HepG2 (cell line): ENCODE results near the gene RALY. TPM values are rescaled to one million over a fixed set of nuclear protein-coding genes. Genes with fewer than 3 reads are reported as not detected.

Source experiments
- ATAC-seq: fragments of 200-7000 bp; cut with Tn5 transposase; 3 replicates; pipeline ENCODE4 v1.9.1; 2020; ENCODE audit warnings: mild to moderate bottlenecking, moderate library complexity
- BruUV-seq: library from RNA; stranded (reverse); fragments of 400-500 nt; replicated peaks from 2 replicates; lab custom pipeline; 2021; lab: Mats Ljungman, UMichigan
- CTCF ChIA-PET: fragments of 300-600 bp; formaldehyde crosslinking; extraction: SDS; loops from one replicate; lab custom pipeline; 2021; ENCODE audit warnings: low total read pairs, inconsistent platforms, low intra/inter-chr PET ratio; lab: Yijun Ruan, JAX
- POLR2A ChIA-PET: fragments of 350-600 bp; sonication (Branson Sonifier 250); formaldehyde crosslinking; loops from one replicate; lab custom pipeline; 2020; ENCODE audit warnings: antibody characterized with exemption, inconsistent platforms; lab: Yijun Ruan, JAX
- DNase-seq: peaks from one replicate; pipeline ENCODE4 v3.0.0-alpha.2; 2015; ENCODE audit warnings: low spot score
- FAIRE-seq: peaks from 3 replicates; lab custom pipeline; 2011; peaks lifted over from hg19 to GRCh38; lab: Jason Lieb, UNC
- H2AFZ ChIP-seq: one replicate; pipeline ENCODE4 v1.6.1; 2011; ENCODE audit warnings: low read length, inconsistent platforms
- H3K27ac ChIP-seq: fragments of 300-600 bp; 3 replicates; pipeline ENCODE4 v1.8.0; 2011; ENCODE audit warnings: mixed run types, mild to moderate bottlenecking, mixed read lengths, low read length, inconsistent platforms; ENCODE audit not compliant: insufficient read depth; ENCODE audit errors: extremely low read length
- H3K27me3 ChIP-seq, 2 experiments: fragments of 200-600 bp in 1 of 2; 2 replicates in 1 of 2; 3 replicates in 1 of 2; pipeline versions ENCODE4 v1.6.0 to v1.8.0; 2011; ENCODE audit warnings: low read length in 2 of 2, mild to moderate bottlenecking in 2 of 2, moderate library complexity in 2 of 2, inconsistent platforms in 1 of 2; ENCODE audit not compliant: insufficient read depth in 2 of 2, control insufficient read depth in 1 of 2
- H3K36me3 ChIP-seq, 2 experiments: fragments of 200-600 bp in 1 of 2; replicated peaks in 1 of 2; 2 replicates in 1 of 2; 3 replicates in 1 of 2; pipeline versions ENCODE4 v1.5.1 to v1.8.0; 2011; ENCODE audit warnings: low read length in 2 of 2, inconsistent platforms in 1 of 2; ENCODE audit not compliant: insufficient read depth in 2 of 2, control insufficient read depth in 1 of 2
- H3K4me1 ChIP-seq: 2 replicates; pipeline ENCODE4 v1.5.1; 2012; ENCODE audit warnings: low read length, inconsistent platforms; ENCODE audit not compliant: insufficient read depth
- H3K4me2 ChIP-seq: 2 replicates; pipeline ENCODE4 v1.6.0; 2011; ENCODE audit warnings: low read depth, low read length, inconsistent platforms
- H3K4me3 ChIP-seq, 3 experiments: fragments of 200-600 bp in 1 of 3; sonication (generic), shearing (Covaris generic) in 1 of 3; replicated peaks in 1 of 3; 2 replicates each; pipeline ENCODE4 v1.5.1; 2011 to 2016; ENCODE audit warnings: low read length in 3 of 3, inconsistent platforms in 2 of 3, low read depth in 2 of 3, mild to moderate bottlenecking in 2 of 3, control low read depth in 1 of 3, mixed read lengths in 1 of 3; ENCODE audit not compliant: insufficient read depth in 1 of 3
- H3K79me2 ChIP-seq: one replicate; pipeline ENCODE4 v1.6.1; 2011; ENCODE audit warnings: low read length, inconsistent platforms; ENCODE audit not compliant: insufficient read depth
- H3K9ac ChIP-seq: 2 replicates; pipeline ENCODE4 v1.6.0; 2011; ENCODE audit warnings: mild to moderate bottlenecking, low read depth, low read length, inconsistent platforms; ENCODE audit not compliant: insufficient read depth
- H3K9me3 ChIP-seq: 2 replicates; pipeline ENCODE4 v1.5.1; 2012; ENCODE audit warnings: mild to moderate bottlenecking, low read length
- H4K20me1 ChIP-seq: 2 replicates; pipeline ENCODE4 v1.6.0; 2011; ENCODE audit warnings: inconsistent platforms, mild to moderate bottlenecking, low read length, moderate library complexity; ENCODE audit not compliant: insufficient read depth
- CBFB ChIP-seq: sonication (generic); formaldehyde crosslinking; IDR thresholded peaks from 2 replicates; pipeline ENCODE4 v1.4.0; 2020; ENCODE audit warnings: missing genetic modification reagents
- HIVEP1 ChIP-seq: sonication (generic); formaldehyde crosslinking; IDR thresholded peaks from 2 replicates; pipeline ENCODE4 v1.4.0; 2020; ENCODE audit warnings: mild to moderate bottlenecking, missing genetic modification reagents
- KDM5B ChIP-seq: sonication (generic); formaldehyde crosslinking; IDR thresholded peaks from 2 replicates; pipeline ENCODE4 v1.4.0; 2020; ENCODE audit warnings: missing genetic modification reagents, mild to moderate bottlenecking, borderline replicate concordance
- MAFF ChIP-seq: IDR thresholded peaks from 2 replicates; pipeline ENCODE4 v1.6.1; 2011; ENCODE audit warnings: low read depth, low read length, improper control_type of control experiment
- MAFK ChIP-seq, 2 experiments: IDR thresholded peaks in 1 of 2; conservative IDR thresholded peaks in 1 of 2; 2 replicates each; pipeline ENCODE4 v1.6.1; 2011; ENCODE audit warnings: improper control_type of control experiment in 2 of 2, low read length in 2 of 2
- MTF2 ChIP-seq: sonication (generic); formaldehyde crosslinking; IDR thresholded peaks from 2 replicates; pipeline ENCODE4 v1.5.0; 2020; ENCODE audit warnings: missing genetic modification reagents, borderline replicate concordance
- NR1H2 ChIP-seq: sonication (generic); formaldehyde crosslinking; IDR thresholded peaks from 2 replicates; pipeline ENCODE4 v1.8.1; 2022; ENCODE audit warnings: low read depth, missing genetic modification reagents, borderline replicate concordance
- POGZ ChIP-seq: sonication (generic); formaldehyde crosslinking; IDR thresholded peaks from 2 replicates; pipeline ENCODE4 v1.4.0; 2020; ENCODE audit warnings: mild to moderate bottlenecking, missing genetic modification reagents
- RBM22 ChIP-seq: fragments of 200-400 bp; formaldehyde crosslinking; optimal IDR thresholded peaks from 2 replicates; pipeline ENCODE3; 2017; ENCODE audit warnings: mild to moderate bottlenecking, low read length, moderate library complexity
- SALL1 ChIP-seq: sonication (generic); formaldehyde crosslinking; IDR thresholded peaks from 2 replicates; pipeline ENCODE4 v1.8.0; 2022; ENCODE audit warnings: mild to moderate bottlenecking, missing genetic modification reagents
- THAP7 ChIP-seq: sonication (generic); formaldehyde crosslinking; IDR thresholded peaks from 2 replicates; pipeline ENCODE4 v1.8.1; 2023; ENCODE audit warnings: mild to moderate bottlenecking, missing genetic modification reagents
- ZNF530 ChIP-seq: sonication (generic); formaldehyde crosslinking; IDR thresholded peaks from 2 replicates; pipeline ENCODE4 v1.5.0; 2020; ENCODE audit warnings: low read depth, mild to moderate bottlenecking, missing genetic modification reagents
- ZNF790 ChIP-seq: sonication (generic); formaldehyde crosslinking; IDR thresholded peaks from 2 replicates; pipeline ENCODE4 v1.8.0; 2022; ENCODE audit warnings: missing genetic modification reagents, mild to moderate bottlenecking, borderline replicate concordance
- ZNF839 ChIP-seq: sonication (generic); formaldehyde crosslinking; IDR thresholded peaks from 2 replicates; pipeline ENCODE4 v1.4.0; 2020; ENCODE audit warnings: missing genetic modification reagents, mild to moderate bottlenecking, borderline replicate concordance
- WGBS: methylation state at CpG from one replicate; pipeline ENCODE4 v1.1.6; 2017; ENCODE audit warnings: low lambda C conversion rate; 5-methylcytosine and 5-hydroxymethylcytosine counted together
- in situ Hi-C: cut with HindIII; loops from 2 replicates; pipeline ENCODE4 v1.10.0; 2017; ENCODE audit warnings: low pct_unique_long_range_greater_than_20kb; ENCODE audit not compliant: extremely low pct_ligation_motif_present
- intact Hi-C: fragments of 100-400 bp; cut with micrococcal nuclease; formaldehyde crosslinking; loops from one replicate; pipeline ENCODE4 v1.10.0; 2022; ENCODE audit not compliant: unreplicated experiment
- polyA plus RNA-seq, 8 experiments: library from polyadenylated mRNA; depleted of rRNA in 3 of 8; stranded (reverse) in 7 of 8; unstranded in 1 of 8; fragments of >200 nt; fragmentation: Illumina TruSeq in 4 of 8; extraction: Trizol in 4 of 8; gene quantifications; 2 replicates each; pipeline versions ENCODE4 v1.2.1 to v1.2.3, GENCODE V29; 2011 to 2016; ENCODE audit warnings: low read depth in 4 of 8, missing spikeins in 1 of 8, mixed read lengths in 1 of 8; ENCODE audit not compliant: insufficient read depth in 1 of 8
- total RNA-seq, 5 experiments: library from RNA; depleted of rRNA; stranded (reverse); fragments of >200 nt; fragmentation: Illumina TruSeq; extraction: Trizol; gene quantifications; 2 replicates each; pipeline ENCODE4 v1.2.3, GENCODE V29; 2016; ENCODE audit warnings: low read depth in 1 of 5

The RALY gene
- total and polyA plus RNA-seq, 2 of the 13 experiments (the other 11 are each of a cell fraction or from before 2014, with no cell fraction given) = 178 to 186 TPM

- H3K27ac ChIP-seq = no peak overlapping the region
- TF ChIP-seq POGZ (0 out of 2 replicates have a peak, but pooled peaks have one; percentile 31), KDM5B (CRISPR knock-in tag) (peak; percentile 50; the same call in 1 of the 2 replicates), RBM22 (peak; percentile 92), THAP7 (CRISPR knock-in tag) (0 out of 2 replicates have a peak, but pooled peaks have one; percentile 23), ZNF790 (CRISPR knock-in tag) (no peak), ZNF530 (CRISPR knock-in tag) (no peak), MAFK (conservative IDR thresholded peaks at IDR 0.05 in 1 of 2, IDR thresholded peaks at IDR 0.05 in 1 of 2; ENCODE audit: low read length in 2 of 2) (peak; percentile 83), ZNF839 (CRISPR knock-in tag) (no peak), CBFB (CRISPR knock-in tag) (no peak), SALL1 (CRISPR knock-in tag) (no peak), HIVEP1 (peak; percentile 38; the same call in 1 of the 2 replicates), MTF2 (no peak), MAFF (peak; percentile 72), NR1H2 (CRISPR knock-in tag) (no peak)
- intact Hi-C loops = no loop called here
- in situ Hi-C loops = no loop called here
- ATAC-seq (no peak), FAIRE-seq (no peak), DNase-seq (no peak)
- H2AFZ ChIP-seq = no peak overlapping the region
- BruUV-seq = no TSS peak
- 96% methylated on average over 7 of the region's 7 CpGs for WGBS
- H3K9me3 ChIP-seq = no peaks in the 10 kb centered on the region
- H3K27me3 ChIP-seq = no peaks in the 10 kb centered on the region
- CTCF ChIA-PET = no interaction called here
- peaks cover 6 to 26% of the 10 kb centered on the region in 2 experiments for H3K36me3 ChIP-seq
- no peak overlapping the region for H3K9ac ChIP-seq
- POLR2A ChIA-PET = interaction anchor here (1.3 kb wide), 1 partner anchor 54 kb away, joined by 4 read pairs; the partner anchor contains the start of gene RALY
- no peak overlapping the region for H3K4me3 ChIP-seq
- peaks cover 74% of the 10 kb centered on the region for H4K20me1 ChIP-seq
- peaks cover 75% of the 10 kb centered on the region for H3K4me1 ChIP-seq
- H3K4me2 ChIP-seq = no peak overlapping the region
- peaks cover 92% of the 10 kb centered on the region for H3K79me2 ChIP-seq
Observed at GRCh38 chr20:34047010-34047687, 53.4 kb downstream of the RALY start.
